ENCODE data around the gene RTP3.

DNA sequence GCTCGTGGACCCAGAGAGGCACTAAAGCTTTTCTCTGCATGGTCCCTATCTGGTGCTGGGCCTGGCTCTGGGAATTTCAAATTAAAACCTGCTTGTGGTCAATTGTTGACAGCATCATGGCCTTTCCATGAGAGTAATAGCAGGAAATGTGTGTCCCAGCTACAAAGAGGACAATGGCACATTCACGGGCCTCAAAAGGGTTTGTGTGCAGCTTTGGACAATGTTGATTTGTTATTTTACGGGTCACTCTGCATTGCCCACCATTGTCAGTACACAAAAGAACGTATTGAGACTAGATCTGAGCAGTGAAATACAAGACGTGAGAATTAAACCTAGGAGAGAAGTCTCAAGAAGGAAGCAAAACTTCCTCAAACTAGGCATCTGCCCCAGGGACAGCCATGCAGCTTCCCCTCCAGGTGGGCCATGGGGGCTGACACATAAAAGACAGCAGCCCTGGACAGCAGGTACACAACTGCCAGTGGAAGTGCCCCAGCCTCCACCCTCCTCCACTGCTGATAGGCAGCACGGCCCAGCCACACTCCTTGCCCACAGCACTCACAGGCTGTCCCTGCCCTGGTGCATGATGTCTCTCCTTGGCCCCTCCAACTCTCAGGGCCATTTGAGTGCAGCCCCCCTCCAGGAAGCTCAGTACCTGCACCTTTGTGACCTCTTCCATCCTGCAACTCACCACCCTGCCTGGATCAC lies 17.1 kb upstream of the RTP3 start:
- TF ChIP-seq, protein P1, sequence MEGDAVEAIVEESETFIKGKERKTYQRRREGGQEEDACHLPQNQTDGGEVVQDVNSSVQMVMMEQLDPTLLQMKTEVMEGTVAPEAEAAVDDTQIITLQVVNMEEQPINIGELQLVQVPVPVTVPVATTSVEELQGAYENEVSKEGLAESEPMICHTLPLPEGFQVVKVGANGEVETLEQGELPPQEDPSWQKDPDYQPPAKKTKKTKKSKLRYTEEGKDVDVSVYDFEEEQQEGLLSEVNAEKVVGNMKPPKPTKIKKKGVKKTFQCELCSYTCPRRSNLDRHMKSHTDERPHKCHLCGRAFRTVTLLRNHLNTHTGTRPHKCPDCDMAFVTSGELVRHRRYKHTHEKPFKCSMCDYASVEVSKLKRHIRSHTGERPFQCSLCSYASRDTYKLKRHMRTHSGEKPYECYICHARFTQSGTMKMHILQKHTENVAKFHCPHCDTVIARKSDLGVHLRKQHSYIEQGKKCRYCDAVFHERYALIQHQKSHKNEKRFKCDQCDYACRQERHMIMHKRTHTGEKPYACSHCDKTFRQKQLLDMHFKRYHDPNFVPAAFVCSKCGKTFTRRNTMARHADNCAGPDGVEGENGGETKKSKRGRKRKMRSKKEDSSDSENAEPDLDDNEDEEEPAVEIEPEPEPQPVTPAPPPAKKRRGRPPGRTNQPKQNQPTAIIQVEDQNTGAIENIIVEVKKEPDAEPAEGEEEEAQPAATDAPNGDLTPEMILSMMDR (conservative IDR thresholded peaks at IDR 0.05) = no peak
- no peak for TF ChIP-seq ZFX (IDR thresholded peaks at IDR 0.05)

All from C4-2B (cell line).